DMS153 treated with DMSO at 0.1 percent for 48 hours (cell line): ENCODE data around the gene GATD1.
A peak's percentile ranks its signal among the peaks of the same experiment; 100 is the strongest.
"Not testable (repeated sequence)": the region's sequence is repeated elsewhere in the genome, so short reads cannot be mapped to it uniquely, and the experiment has no call there.

Source experiments
- DNase-seq: peaks from one replicate; lab custom pipeline; 2025; ENCODE audit not compliant: unreplicated experiment; lab: John Stamatoyannopoulos, UW

GATD1 gene

DNA sequence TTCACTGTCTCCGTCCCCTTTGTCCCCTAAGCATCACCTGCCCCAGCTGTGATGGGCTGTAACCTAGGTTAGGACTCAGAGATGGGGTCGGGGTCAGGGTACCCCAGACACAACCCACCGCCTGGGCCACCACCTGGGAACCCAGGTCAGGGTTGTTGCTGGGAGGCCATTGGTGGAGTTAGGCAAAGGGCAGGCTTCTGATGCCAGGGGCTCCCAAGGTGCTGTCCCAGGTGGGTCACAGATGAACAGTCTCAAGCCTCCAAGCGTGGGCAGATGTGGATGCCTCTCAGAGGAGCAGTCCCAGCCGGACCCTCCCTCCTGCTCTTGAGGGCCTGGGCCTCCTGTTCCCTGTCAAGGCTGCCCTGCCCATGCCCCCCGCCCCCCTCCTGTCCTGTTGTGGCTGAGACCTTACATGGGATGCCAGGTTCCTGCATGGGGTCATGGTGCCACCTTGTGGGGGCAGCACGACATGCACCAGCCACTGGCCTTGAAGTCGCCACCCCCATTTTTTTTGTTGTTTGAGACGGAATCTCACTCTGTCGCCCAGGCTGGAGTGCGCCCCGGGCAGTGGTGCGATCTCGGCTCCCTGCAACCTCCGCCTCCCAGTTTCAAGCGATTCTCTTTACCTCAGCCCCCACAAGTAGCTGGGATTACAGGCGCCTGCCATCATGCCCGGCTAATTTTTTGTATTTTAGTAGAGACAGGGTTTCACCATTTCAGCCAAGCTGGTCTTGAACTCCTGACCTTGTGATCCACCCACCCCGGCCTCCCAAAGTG is 12.1 kb downstream of the GATD1 start:
- no peak for DNase-seq

DNA sequence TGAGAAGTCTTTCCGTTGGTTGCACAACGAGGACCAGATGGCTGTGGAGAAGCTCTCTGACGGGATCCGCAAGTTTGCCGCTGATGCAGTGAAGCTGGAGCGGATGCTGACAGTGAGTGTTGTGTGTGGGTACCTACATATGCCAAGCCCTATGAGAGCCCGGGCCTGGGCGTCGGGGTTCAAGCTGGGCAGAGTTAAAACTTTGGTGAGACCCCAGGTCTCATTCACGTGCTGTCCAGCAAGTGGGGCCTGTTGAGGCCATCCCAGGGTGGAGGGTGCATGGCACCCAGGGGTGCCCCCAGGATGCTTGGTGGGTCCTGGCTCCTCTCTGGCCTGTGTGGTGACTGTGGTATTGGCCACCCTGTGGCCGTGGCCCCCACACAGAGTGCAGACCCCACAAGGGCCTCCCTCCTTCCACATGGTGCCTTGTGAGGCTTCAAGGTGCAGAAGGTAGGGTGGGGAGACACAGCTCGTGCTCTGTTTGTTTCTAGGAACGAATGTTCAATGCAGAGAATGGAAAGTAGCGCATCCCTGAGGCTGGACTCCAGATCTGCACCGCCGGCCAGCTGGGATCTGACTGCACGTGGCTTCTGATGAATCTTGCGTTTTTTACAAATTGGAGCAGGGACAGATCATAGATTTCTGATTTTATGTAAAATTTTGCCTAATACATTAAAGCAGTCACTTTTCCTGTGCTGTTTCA is 12.8 kb downstream of the GATD1 start:
- DNase-seq = no peak

DNA sequence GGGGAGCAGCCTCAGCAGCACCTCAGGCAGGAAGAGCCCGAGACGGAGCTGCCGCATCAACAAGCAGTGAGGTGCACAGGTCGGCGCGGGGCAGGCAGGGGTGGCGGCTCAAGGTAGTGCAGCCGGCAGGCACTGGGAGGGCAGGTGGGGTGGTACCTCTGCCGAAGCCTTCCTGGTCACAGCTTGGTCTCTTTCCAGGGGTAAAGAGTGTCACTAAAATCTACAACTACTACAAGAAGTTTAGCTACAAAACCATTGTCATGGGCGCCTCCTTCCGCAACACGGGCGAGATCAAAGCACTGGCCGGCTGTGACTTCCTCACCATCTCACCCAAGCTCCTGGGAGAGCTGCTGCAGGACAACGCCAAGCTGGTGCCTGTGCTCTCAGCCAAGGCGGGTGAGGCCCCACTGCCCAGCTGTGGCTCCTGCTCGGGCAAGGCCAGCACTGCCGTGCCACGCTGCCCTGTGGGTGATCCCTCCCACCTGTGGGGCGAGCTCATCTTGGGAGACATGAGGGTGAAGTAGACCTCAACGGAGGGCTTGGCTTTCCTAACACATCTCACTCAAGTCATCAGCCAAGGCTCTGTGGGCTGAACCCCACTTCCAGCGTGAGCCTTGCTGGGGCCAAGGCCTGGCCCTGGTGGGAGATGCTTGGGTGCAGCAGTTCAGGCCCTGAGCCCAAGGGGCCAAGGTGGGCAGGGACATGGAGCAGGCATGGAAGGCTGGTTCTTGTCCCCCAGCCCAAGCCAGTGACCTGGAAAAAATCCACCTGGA is 13.6 kb downstream of the GATD1 start:
- DNase-seq = no peak

DNA sequence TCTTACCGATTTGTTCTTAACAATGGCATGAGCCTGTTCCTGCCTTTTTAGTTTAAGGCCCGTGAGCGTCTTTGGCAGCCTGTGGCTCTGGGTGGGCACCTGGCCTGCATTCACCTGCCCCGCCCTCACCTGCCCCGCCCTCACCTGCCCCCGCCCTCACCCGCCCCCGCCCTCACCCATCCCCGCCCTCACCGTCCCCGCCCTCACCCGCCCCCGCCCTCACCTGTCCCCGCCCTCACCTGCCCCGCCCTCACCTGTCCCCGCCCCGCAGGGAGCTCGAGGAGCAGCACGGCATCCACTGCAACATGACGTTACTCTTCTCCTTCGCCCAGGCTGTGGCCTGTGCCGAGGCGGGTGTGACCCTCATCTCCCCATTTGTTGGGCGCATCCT is 14.2 kb downstream of the GATD1 start:
- peak; percentile 64 for DNase-seq

DNA sequence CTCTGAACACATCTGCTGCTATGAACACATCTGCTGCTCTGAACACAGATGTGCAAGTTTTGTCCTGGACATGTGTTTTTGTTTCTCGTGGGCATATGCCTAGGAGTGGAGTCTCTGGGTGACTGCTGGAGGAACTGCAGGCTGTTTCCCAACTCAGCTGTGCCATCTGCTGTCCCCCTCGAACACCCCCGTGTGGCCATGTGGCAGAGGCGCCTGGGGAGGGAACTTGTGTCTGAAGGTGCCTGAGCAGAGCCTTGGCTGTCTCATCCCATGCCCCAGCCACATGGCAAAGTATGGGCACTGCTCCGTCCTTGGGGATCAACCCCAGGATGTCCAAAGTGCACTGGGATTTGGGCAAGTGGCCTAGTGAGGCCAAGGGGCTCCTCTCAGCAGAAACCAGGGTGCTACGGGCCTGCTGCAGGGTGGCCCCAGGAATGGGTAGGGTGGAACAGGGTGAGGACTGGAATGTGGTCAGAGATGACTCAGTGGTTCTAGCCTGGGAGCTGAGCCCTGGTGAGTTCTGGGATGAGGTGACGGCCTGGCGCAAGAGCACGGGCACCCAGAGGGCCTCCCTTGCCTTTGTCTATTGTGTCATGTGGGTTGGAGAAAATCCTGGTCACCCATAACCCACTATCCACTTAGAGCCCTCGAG is 14.7 kb downstream of the GATD1 start:
- DNase-seq = no peak

DNA sequence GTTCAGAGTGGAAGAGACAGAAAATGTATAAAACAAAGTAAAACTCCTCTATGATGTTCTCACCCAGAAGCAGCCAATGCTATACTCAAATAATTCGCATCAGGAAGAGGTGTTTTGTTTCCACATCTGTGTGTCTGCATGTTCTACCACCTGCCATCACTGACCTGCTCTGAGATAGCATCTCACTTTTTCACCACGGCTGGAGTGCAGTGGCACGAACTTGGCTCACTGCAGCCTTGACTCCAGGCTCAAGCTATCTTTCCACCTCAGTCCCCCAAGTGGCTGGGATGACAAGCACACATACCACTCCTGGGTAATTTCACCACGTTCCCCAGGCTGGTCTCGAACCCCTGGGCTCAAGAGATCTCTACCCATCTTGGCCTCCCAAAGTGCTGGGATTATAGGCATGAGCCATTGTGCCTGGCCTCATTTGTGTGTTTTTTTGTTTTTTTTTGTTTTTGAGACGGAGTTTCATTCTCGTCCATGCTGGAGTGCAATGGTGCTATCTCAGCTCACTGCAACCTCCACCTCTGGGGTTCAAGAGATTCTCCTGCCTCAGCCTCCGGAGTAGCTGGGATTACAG is 15.7 kb downstream of the GATD1 start:
- DNase-seq = no peak

DNA sequence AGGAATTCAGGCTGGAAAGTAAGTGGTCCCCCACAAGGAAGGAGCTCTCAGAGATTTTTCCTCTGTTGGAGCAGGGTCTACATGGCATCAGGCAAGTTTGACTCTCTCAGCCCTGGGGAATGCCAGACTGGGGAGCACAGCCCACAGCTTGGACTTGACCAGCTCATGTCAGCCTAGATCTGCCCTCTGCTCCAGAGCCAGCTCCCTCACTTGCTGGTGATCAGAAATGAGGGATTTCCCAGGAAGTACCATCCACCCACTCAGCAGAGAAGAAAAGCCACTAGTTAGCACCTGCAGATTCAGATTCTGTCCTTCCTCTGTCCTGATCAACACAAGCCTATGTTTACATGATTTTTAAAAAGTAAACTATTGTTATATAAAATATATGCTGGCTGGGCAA is 17.1 kb downstream of the GATD1 start:
- DNase-seq = no peak

DNA sequence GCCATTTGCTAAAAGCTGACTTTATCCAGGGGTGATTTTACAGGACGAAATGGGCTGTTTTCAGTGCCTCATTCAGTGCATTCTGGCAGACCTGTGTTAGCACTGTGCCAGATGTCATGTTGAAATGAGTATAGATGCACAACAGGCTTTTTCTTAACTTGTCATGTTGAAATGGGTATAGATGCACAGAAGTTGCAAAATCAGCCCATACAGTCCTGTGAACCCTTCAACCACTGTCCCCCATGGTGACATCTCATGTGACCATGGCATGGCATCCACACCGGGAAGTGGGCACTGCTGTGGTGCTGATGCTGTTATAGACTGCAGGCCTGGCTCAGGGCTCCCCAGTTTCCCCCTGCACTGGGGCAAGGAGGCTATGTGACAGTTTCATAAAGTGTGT is 27.6 kb downstream of the GATD1 start:
- DNase-seq = no peak

DNA sequence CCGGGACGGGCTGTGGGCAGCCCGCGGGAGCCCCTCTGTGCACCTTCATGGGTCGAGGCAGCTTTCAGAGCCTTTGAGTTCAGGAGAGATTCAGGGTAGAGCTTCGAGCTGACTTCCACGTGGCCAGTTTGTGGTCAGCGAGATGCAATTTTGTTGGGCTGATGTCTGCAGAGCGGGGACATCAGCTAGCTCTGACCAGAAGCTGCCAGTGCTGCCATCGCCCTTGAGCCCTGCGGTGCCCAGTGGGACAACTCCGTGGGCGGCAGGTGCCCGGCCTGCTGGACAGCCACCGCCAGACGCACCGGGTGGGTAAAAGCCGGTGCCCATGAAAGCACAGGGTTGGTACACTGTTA is 29.3 kb downstream of the GATD1 start:
- DNase-seq = no peak

DNA sequence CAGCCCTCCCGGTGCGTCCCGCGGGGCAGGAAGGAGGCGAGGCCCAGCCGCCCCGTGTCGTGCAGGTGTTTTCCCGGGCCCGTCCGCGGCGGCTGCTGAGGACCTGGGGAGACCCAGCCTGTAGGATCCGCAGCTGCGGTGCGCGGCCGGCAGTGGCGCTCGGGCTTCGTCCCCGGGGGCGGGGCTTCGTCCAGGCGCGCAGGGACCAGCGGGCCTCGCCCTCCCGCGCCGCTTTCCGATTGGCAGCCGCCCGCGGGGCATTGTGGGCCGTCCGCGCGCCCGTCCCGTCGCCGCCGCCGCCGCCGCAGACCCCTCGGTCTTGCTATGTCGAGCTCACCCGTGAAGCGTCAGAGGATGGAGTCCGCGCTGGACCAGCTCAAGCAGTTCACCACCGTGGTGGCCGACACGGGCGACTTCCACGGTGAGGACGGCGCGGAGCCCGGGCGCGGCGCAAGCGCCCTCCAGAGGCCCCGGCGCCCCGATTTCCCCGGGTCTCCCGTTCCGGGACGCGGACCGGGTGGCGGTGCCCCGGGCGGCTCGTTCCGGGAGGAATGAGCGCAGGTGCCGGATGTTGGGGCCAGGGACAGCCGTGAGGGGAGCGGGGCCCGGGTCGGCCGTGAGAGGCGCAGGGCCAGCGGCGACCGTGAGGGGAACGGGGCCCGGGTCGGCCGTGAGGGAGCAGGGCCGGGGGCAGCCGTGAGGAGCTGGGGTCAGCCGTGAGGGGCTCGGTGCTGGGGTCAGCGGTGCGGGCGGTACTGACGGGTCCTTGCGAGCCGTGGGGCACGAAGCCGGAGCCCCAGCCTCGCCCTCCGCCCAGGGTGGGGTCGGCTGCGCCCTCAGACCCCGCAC is 29.9 kb downstream of the GATD1 start, which contains the start of gene TALDO1:
Gene TALDO1 (plus strand): TSS at position 307 of the 849 bp plus-strand sequence. CDS start 18 bp downstream, at position 325.
- DNase-seq = peak; percentile 80

DNA sequence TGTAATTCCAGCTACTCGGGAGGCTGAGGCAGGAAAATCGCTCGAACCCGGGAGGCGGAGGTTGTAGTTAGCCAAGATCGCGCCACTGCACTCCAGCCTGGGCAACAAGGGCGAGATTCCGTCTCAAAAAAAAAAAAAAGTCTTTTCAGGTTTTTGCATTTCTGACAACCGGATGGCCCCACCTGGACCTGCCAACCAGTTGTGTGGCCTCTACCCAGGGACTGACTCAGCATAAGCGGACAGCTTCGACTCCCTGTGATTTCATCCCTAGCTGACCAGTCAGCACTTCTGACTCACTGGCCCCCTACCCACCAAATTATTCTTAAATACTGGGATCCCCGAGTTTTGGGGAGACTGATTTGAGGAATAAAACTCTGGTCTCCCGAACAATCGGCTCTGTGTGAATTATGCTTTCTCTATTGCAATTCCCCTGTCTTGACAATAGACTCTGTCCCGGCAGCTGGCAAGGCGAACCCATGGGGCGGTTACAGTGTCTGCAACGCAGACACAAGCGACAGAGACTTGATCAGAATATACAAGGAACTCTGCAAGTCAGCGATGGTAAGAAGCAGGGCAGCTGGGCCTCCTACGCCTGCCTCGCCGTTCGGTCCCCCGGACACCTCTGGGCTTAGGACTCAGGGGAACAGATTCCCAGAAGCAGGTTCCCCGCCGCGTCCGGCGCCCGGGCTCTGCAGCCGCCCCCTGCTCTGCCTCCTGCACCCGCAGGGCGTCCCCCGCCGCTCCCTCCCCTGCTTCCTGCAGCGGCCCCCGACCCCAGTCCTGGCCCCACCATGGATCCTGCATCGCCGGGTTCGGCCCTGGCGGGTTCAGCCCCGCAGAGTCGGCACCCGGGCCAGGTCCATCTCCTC is 30.8 kb downstream of the GATD1 start:
- no peak for DNase-seq

DNA sequence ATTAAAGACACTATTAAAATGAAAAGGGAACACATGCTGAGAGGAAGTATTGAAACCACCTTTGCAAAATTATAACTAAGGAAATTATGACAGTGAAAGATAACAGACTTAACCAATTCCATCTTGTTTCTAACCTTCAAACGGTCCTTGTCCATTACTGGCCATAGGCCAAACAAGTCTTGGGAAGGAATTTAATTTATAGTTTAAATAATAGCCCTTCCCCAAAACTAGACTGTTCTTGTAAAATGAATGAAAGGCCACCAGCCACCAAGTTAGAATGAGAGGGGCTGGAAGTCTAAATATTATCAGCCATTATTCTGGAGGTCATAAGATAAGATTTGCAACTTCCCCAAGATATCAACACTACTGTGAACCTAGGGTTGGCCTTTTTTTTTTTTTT is 31.9 kb downstream of the GATD1 start:
- no peak for DNase-seq

DNA sequence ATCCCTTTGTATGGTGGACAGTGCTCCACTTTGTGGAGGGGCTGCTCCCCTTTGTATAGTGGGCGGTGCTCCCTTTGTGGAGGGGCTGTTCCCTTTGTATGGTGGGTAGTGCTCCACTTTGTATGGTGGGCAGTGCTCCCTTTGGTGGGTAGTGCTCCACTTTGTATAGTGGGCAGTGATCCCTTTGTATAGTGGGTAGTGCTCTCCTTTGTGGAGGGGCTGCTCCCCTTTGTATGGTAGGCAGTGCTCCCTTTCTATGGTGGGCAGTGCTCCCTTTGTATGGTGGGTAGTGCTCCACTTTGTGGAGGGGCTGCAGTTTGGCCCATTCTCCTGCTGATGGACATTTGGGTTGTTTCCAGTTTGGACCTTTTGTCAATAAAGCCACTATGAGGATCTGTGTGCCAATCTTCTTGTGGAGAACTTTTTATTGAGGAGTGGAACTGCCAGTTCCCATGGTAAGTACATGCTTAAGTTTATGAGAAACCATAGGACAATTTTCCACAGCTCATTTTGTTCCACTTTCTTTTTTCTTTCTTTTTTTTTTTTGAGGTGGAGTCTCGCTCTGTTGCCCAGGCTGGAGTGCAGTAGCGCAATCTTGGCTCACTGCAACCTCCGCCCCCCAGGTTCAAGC is 34.6 kb downstream of the GATD1 start:
- no peak for DNase-seq

DNA sequence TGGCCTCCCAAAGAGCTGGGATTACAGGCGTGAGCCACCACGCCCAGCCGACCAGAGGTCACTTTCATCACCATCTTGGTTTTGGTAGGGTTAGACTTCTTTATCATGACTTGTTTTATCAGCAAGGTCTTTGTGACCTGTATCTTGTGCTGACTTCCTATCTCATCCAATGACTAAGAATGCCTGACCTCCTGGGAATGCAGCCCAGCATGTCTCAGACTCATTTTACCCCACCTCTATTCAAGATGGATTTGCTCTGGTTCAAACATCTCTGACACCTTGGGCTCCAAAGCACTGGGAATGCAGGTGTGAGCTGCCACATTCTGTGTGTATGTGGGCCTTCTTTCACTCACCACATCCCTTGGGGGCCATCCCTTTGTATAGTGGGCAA is 35.1 kb downstream of the GATD1 start:
- no peak for DNase-seq

DNA sequence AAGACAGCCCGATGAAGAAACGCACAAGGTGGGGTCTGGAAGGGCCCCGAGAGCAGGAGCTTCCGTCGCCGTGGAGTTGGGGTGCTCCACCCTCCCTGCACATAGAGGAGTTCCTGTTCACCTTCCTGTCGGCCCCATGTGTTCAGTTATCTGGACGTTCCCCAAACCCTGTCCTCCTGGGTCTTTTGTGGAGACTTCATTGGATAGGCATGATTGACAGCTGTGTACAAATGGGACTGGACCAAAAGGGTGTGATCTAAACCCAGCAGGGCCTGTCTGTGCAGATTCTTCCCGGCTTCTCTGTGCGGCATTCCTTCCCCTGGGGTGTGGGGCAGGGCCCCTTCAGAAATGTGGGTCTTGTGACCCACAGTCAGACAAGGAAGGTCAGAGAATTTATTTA is 39.4 kb downstream of the GATD1 start:
- DNase-seq = not testable (repeated sequence)

DNA sequence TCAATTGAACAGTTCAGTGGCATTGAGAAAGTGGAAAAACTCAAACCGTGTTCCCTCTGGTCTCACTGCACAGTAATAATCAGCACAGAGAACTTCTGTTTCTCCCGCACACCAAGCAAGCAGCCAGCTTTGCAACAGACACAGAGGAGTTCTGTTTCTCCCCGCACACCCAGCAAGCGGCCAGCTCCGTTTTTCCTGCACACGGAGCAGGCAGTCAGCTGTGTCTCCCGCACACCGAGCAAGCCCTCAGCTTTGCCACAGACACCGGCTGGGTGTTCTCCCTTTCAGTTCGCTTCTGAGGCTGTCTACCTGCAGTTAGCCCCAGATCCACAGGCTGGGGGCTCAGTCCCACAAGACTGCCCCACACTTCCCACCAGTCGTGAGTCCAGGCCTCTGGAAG is 39.9 kb downstream of the GATD1 start:
- DNase-seq = no peak

DNA sequence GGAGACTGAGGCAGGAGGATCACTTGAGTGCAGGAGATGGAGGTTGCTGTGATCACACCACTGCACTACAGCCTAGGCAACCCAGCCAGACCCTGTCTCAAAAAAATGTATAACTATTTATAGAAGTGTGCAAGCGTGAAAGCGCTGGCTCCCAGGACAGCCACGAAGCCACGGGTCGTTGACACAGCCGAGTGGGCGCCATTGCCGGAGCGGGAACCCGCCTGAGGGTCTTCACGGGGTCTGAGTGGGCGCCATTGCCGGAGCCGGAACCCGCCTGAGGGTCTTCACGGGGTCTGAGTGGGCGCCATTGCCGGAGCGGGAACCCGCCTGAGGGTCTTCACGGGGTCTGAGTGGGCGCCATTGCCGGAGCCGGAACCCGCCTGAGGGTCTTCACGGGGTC is 42.7 kb downstream of the GATD1 start:
- DNase-seq = not testable (repeated sequence)

DNA sequence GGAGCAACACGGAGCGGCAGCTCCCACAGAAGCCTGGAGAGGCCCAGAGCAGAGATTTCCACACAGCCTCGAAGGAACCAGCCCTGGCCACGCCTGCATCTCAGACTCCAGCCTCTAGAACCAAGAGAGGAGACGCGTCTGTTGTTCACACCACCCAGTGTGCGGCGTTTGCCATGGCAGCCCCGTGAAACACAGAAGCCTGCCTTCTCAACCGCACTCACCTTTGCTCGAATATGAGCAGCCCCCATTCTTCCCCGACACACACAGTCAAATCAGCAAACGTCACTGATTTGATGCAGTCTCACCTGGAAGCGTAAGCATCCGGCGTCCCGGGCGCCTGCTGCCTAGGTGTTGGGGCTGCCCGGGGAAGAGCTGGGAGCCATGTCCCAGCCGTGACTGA is 44.2 kb downstream of the GATD1 start:
- DNase-seq = no peak
